Pericardium fibroblast (primary cell): ENCODE data around the gene CCDC179. TPM values are rescaled to one million over a fixed set of nuclear protein-coding genes. Genes with fewer than 3 reads are reported as not detected.

Experiments used
- total RNA-seq: library from RNA; depleted of rRNA; stranded (reverse); fragments of >200 nt; gene quantifications from 2 replicates; pipeline ENCODE4 v1.2.3, GENCODE V29; 2015

The CCDC179 gene
- total RNA-seq = not detected in 2 replicates

DNA sequence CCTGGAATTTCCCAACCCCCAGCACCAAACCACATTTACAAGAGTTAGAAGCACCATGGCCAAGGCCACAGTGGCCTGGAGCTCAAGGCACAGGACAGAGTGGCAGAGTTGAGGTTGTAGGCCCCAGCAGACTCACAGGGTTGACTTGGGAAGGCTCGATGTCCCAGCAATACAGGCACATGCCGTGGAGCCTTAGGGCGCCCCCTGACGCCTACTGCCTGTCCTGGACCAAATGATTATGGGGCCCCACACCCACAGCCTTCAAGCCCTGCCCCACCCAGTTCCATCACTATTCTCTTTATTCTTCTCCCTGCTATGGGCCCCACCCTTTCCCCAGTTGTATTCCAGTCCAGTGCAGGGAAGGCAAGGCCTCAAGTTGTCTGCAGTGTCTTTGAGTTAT lies at the start of gene CCDC179:
Gene CCDC179, minus strand, starts transcription at position 234 of the 400 bp plus-strand sequence. Its CDS starts 53 bp downstream, at position 181.

DNA sequence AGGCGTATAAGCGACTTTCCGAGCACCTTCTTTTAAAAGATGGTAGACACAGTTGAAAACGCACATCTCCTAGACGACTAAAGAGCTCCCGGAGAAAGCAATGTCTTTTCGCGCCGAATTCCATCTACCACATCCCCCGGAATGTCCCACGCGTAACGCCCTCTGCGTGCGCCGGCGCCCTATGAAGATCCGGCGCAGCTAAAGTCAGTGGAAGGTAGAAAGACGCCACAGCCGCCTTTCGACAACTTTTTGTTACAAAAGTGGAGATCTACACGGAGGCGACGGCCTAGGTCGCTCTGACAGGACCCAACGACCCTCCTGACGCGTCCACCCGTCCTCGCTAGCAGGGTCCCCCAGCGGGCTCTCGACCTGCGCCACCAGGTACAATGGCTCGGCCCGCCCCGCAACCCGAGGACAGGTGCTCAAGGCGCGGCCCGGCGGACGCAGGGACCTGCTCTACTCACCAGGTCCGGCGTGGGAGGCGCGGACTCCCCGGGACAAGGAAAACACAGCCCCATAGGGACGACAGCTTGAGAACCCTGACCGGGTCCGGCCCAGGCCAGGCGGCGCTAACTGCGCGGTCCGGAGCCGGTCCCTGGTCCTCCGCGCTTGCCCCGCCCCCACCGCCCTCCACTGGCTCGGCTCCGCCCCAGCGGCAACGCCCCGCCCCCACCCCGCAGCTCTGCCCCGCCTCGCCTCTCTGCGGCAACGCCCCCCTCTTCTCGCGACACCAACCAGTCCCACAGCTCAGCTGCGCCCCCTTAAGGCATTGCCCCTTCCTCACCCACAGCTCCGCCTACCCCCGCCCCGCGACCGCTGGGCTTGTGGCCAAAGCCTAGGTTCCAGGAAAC lies 30.8 kb downstream of the CCDC179 start, which contains the start of gene SVIP:
Gene SVIP, minus strand, starts transcription at position 571 of the 851 bp plus-strand sequence. Its CDS starts 53 bp downstream, at position 518.

Other genes with a start within 250 kb of the CCDC179 start
- gene FANCF, start 234.7 kb downstream of the CCDC179 start, total RNA-seq = 6.1 and 8.2 TPM in 2 replicates
- gene GAS2, start 193.9 kb downstream of the CCDC179 start, total RNA-seq = 1.6 and 2.4 TPM in 2 replicates
- gene SVIP, start 30.7 kb downstream of the CCDC179 start, total RNA-seq = 2.6 and 2.8 TPM in 2 replicates